ENCODE results near the gene ATAD3C. TPM values are rescaled to one million over a fixed set of nuclear protein-coding genes. Genes with fewer than 3 reads are reported as not detected.

The ATAD3C gene
- total and polyA plus RNA-seq, 11 donors = 0.12 to 3.4 (median 0.53) TPM; not detected in 2

GRCh38 chr1:1439546-1440261 lies 9.8 kb upstream of the ATAD3C start:
- Histone ChIP-seq H3K4me1 (peaks cover 5 to 40% (median 27%) of the 10 kb centered on the region in 12 donors), H3K4me3 (no peak overlapping the region), H3K9me3 (no peaks in the 10 kb centered on the region), H3K27ac (no peak overlapping the region), H3K36me3 (no peaks in the 10 kb centered on the region), H3K27me3 (peaks cover 0 to 21% (median 0%) of the 10 kb centered on the region in 9 donors)
- DNase-seq = no peak
- TF ChIP-seq POLR2A (IDR thresholded peaks at IDR 0.05) = no peak
- TF ChIP-seq, protein P1, sequence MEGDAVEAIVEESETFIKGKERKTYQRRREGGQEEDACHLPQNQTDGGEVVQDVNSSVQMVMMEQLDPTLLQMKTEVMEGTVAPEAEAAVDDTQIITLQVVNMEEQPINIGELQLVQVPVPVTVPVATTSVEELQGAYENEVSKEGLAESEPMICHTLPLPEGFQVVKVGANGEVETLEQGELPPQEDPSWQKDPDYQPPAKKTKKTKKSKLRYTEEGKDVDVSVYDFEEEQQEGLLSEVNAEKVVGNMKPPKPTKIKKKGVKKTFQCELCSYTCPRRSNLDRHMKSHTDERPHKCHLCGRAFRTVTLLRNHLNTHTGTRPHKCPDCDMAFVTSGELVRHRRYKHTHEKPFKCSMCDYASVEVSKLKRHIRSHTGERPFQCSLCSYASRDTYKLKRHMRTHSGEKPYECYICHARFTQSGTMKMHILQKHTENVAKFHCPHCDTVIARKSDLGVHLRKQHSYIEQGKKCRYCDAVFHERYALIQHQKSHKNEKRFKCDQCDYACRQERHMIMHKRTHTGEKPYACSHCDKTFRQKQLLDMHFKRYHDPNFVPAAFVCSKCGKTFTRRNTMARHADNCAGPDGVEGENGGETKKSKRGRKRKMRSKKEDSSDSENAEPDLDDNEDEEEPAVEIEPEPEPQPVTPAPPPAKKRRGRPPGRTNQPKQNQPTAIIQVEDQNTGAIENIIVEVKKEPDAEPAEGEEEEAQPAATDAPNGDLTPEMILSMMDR (IDR thresholded peaks at IDR 0.05) = no peak
- no peak for ATAC-seq
- WGBS, 4 donors = 79 to 91% (median 82%) methylated on average over 35 to 82 of the region's 82 CpGs
- intact Hi-C loops (cut with DNase I) = loop anchor here in 5 of 10 donors (2.0 to 5.0 kb wide), 3 partner anchors 32 to 63 kb away; partner anchors contain the start of gene MRPL20 (in 4 of the 5)

GRCh38 chr1:1440262-1441001 lies 9.1 kb upstream of the ATAD3C start:
- no peaks in the 10 kb centered on the region for H3K9me3 ChIP-seq
- no peaks in the 10 kb centered on the region for H3K36me3 ChIP-seq
- H3K4me1 ChIP-seq = peaks cover 4 to 32% (median 20%) of the 10 kb centered on the region in 12 donors
- intact Hi-C loops (cut with DNase I) = loop anchor here in 5 of 10 donors (2.0 to 5.0 kb wide), 3 partner anchors 33 to 62 kb away; partner anchors contain the start of gene MRPL20 (in 4 of the 5)
- peaks cover 0 to 14% (median 0%) of the 10 kb centered on the region in 9 donors for H3K27me3 ChIP-seq
- TF ChIP-seq, protein P1 (IDR thresholded peaks at IDR 0.05) = no peak
- no peak for TF ChIP-seq POLR2A (IDR thresholded peaks at IDR 0.05)
- H3K4me3 ChIP-seq = no peak overlapping the region
- DNase-seq (no peak), ATAC-seq (no peak)
- peak overlapping the region in 1 of 12 donors; percentile 36 for H3K27ac ChIP-seq
- 72 to 77% (median 75%) methylated on average over 24 to 26 of the region's 26 CpGs for WGBS, 4 donors

GRCh38 chr1:1441002-1441888 lies 8.2 kb upstream of the ATAD3C start:
- peak; percentile 47 to 86 (median 76) for ATAC-seq
- H3K4me1 ChIP-seq = peaks cover 0 to 26% (median 17%) of the 10 kb centered on the region in 12 donors
- H3K9me3 ChIP-seq = no peaks in the 10 kb centered on the region
- H3K27ac ChIP-seq = peak overlapping the region in 1 of 12 donors; percentile 36
- intact Hi-C loops (cut with DNase I) = loop anchor here in 5 of 10 donors (2.0 to 5.0 kb wide), 3 partner anchors 34 to 61 kb away; partner anchors contain the start of gene MRPL20 (in 4 of the 5)
- 39 to 61% (median 45%) methylated on average over 11 to 29 of the region's 29 CpGs for WGBS, 4 donors
- DNase-seq = peak in 2 of 5 donors; percentile 57 to 69
- H3K36me3 ChIP-seq = no peaks in the 10 kb centered on the region
- no peak overlapping the region for H3K4me3 ChIP-seq
- H3K27me3 ChIP-seq = peaks cover 0 to 5% (median 0%) of the 10 kb centered on the region in 9 donors
- TF ChIP-seq, protein P1 (IDR thresholded peaks at IDR 0.05) = peak; percentile 84 to 95 (median 90)
- no peak for TF ChIP-seq POLR2A (IDR thresholded peaks at IDR 0.05)

All from heart left ventricle (tissue), 16 donors.